SKM-1 (cell line): ENCODE results near the gene NRXN3.

Experiments used
- DNase-seq: peaks from one replicate; lab custom pipeline; 2025; ENCODE audit not compliant: unreplicated experiment; lab: John Stamatoyannopoulos, UW

The NRXN3 gene

DNA sequence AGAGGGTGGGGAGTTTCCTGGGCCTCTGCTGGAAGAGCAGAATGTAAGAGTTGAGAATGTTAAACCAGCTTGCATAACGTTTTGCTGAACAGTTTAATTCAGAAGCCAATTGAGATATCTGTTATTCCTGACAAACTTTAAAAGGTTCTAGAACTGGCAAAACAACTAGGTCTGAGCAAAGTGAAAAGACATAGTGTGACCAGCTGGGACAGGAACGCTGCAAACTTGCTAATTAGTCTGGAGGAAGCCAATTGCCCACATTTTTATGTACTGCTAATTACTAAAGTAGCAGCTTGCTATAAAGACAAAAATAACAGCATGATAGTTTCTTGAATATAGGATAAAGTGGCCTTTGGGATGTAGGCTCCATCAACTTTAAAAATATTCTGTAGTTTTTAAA, 704.9 kb downstream of the NRXN3 start:
- DNase-seq = no peak

- no peak for DNase-seq
These were observed 715.7 kb downstream of the NRXN3 start for GRCh38 chr14:78885884-78886283.

DNA sequence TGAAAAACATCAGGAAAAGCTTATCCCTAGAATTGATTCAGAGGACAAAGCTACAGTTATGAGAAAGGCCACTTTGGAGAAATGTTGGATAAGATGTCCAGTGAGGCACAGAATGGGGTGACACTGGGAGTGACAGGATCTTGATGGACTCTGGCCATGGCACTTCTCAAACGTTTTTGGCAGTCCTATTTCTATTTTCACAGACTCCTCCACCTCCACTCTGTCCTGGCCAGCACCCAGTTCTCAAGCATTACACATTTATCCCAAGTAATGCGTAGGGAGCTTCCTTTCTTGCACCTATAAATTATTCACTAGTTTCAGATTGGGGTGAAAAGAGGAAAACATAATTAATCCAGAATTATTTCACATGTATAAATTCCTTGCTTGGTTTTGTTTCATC, 727.3 kb downstream of the NRXN3 start:
- DNase-seq = no peak

- DNase-seq = no peak
These were observed 731.9 kb downstream of the NRXN3 start for GRCh38 chr14:78902010-78902623.

GRCh38 chr14:78904094-78904493, 733.9 kb downstream of the NRXN3 start:
- no peak for DNase-seq

GRCh38 chr14:78917462-78917861, 747.3 kb downstream of the NRXN3 start:
- no peak for DNase-seq

DNA sequence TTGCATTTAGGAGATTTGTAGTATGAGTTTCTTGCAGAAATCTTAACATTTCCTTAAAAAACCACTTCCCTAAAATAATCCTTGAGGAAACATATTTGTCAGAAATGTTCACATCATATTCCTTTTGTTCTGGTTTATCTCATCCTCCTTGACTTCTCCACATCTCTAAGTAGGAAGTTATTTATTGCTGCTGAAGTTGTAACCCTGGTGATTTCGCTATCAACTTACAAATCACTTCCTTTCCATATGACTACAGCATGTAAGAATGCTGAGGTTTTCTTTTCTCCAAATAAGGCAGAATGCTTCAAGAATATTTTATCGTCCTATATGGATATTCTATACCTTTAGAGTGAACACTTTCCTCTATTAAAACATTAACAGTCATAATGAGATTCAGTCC, 751.7 kb downstream of the NRXN3 start:
- no peak for DNase-seq

DNA sequence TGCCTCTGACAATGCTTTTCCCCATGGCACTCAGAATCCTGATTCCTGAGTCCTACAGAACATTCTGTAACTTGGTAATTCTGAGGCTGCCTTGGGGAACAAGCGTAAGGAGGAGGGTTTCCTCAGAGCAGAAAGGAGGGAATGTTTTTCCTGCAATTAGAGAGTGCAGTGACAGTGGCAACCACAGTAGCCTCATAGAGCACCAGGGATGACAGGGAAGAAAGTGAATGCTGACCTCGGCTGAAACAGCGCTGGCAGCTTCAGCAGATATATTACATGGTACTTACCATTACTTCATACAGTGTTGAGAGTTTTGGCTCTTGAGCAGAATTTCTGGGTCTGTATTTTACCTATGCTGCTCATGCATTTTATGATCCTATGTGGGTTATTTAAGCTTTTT, 757.1 kb downstream of the NRXN3 start:
- no peak for DNase-seq

DNA sequence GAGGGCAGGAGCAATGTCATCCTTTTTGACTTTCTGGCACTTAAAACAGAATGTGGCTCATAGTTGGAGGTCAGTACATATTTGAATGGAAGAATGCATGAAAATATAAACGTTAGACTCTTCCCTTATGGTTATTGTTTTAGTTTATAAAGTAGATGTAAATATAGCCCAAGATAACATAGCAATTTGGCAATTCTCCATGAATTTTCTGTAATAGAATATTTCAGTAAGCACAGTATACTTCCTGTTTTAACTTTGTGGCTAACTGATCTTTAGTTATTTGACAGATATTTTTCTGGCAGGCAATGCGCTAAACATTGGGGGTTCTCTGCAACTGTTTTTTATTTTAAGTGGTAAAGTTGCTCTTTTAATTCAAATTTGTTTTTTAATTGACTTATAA, 763.0 kb downstream of the NRXN3 start:
- DNase-seq = no peak

DNA sequence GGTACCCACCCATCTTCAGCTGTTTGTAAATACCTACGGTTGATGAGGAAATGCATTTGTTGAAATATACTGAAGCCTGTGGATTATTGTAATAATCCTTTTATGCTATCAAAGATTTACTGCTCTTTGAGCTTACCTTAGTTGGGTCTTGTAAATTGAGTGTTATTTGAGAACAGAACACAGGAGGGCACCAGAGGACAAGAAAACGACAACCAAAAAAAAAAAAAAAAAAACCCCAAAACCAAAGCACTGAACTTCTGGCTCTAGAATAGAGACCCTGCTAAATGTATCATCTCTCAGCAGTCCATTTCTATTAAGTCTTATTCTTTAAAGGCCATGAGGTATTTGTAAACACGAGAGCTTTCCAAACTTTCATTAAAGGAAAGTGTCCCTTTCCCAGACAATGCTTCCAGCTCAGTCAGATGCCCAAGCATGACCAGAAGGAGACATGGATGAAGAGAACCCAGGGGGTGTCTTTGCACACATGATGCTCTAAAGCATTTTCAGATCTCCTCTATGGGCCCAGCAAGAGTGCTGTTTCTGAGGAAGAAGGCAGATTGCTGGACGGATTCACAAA, 763.9 kb downstream of the NRXN3 start:
- DNase-seq = no peak

- DNase-seq = no peak
These were observed 776.8 kb downstream of the NRXN3 start for GRCh38 chr14:78946949-78947348.

- DNase-seq = no peak
These were observed 777.5 kb downstream of the NRXN3 start for GRCh38 chr14:78947681-78948080.

DNA sequence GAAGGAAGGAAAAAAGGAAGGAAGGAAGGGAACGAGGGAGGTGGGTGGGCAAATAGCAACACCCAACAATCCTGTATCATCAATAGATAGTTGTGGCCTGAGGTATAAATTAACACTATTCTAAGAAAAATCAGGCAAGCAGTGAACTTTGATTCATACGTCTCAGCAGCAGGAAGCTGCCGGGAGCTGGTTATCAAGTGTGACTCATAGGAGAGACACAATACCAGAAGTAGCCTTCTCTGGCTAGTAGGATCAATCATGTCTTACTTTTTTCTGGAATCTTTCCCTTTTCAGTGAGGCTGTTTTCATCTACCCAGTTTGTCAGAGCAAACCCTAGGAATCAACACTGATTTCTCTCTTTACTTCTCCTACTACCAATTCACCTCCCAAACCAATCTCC, 780.5 kb downstream of the NRXN3 start:
- DNase-seq = no peak

DNA sequence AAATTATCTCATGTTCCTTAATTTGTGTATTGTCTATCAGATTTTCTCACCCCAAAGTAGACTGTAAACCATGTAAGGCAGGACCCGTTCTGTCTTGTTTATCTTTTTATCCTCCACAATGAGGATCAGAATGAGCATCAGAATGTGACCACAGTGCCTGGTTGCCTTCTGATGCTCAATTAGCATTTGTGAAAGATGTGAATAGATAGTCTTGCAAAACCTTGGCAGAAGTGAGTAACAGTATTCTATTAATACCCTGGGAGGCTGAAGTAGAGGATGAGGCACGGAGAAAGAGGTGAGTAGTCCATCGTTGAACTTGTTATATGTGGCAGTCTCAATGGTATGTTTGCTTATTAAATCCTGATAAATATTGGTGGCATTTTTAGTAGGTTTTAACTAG, 781.4 kb downstream of the NRXN3 start:
- no peak for DNase-seq

DNA sequence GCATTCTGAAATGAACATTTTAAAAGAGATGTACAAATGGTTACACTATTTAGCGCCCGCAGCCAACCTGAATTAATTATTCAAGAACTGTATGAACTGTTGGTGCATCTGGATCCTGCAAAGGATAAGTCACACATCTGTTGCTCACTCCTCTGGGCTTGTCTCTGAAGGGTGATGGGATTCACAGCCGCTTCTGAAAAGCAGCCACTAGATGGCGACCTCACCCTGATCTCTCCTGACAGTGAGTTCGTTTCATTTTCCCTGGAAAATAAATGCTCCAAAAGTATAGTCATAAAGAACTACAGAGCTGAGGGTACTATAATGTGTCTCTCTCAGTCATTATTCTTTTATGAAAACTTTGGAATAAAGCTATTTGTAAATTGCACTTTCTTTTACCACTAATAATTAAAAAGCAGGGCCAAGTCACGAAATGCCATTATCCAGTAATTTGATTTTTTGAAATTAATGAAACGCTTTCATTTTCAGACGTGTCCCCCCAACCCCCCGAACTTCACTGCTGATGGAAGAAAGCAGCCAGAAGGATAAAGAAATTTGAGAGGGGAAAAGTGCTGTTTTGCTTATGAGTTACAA, 789.6 kb downstream of the NRXN3 start:
- DNase-seq = peak; percentile 14

GRCh38 chr14:78967111-78967809, 797.1 kb downstream of the NRXN3 start:
- DNase-seq = no peak

DNA sequence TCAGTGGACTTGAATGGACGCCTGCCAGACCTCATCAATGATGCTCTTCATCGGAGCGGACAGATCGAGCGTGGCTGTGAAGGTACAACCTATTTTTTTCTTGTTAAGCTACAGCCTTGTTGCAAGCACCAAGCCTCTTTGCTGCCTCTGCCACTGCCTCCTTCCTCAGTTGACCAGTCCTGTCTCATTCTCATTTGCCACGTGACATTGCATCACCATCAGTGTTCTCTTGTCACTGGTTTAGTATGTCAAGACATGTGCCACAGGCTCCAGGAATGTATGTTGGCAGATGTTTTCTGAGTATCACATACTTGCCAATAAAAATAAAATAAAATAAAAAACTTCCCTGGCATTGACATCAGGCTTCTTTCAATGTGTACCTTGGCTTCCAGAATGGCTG, 798.1 kb downstream of the NRXN3 start:
- DNase-seq = no peak

DNA sequence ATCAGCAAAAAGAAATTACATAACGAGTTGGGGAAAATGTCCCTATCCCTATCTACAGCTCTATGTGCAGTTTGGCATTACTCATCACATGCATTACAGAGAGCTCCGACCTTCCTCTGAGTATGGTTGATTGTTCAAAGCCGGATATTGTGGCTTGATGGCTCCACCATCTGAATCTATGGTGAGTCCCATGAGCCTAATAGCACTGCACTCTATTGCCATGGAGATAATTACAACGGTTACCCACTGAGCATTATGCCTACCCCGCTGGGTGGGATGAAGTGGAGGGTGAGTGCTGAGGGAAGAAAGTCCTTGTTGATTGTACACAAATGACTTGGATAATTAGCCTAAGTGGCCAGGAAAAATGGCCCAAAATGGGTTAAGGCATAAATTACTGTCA, 800.5 kb downstream of the NRXN3 start:
- DNase-seq = no peak

- no peak for DNase-seq
These were observed 802.3 kb downstream of the NRXN3 start for GRCh38 chr14:78972440-78972839.

DNA sequence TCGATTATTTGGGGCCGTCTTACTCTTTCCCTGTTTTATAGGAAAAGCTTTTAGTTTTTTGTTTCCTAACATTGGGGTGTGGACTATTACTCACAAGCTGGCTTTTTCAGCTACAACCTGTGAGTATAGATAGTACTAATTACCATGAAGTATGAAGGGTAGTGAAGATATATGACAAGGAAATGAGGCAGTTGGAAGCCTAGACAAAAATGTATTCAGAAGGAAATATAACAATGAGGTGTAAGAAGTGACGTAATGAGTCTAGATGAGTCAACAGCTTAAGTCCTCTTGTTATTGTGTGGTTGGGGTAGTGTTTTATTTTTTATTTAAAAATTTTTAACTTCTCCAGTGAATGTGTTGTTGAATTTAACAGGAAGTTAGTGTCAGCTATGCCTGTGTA, 804.5 kb downstream of the NRXN3 start:
- DNase-seq = no peak

DNA sequence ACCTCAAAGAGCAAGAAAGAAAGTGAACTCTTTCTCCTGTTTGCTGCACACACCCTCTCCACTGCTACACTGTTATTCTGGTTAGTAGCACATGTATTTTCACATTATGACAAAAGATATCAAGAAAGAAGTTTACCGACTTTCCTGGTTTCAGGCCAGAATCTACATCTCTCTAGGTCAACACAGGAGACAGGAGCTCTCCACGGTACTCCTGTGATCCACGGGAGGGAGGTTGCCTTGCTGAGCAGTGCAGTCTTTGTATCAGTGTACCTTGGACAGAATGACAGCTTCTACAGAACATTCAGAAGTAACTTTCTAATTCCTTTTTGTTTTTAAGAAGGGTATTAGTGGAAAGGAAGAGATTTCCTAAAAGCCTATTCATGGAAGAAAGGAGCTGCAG, 805.6 kb downstream of the NRXN3 start:
- no peak for DNase-seq

- DNase-seq = no peak
These were observed 808.7 kb downstream of the NRXN3 start for GRCh38 chr14:78978896-78979295.
